Urinary bladder (tissue), 4 donors: ENCODE measurements around the gene BRD4. TPM values are rescaled to one million over a fixed set of nuclear protein-coding genes. Genes with fewer than 3 reads are reported as not detected.

Experiments used
- DNase-seq: peaks from one replicate; pipeline ENCODE4 v3.0.0-alpha.2; 2015; ENCODE audit errors: extremely low spot score
- H3K27ac ChIP-seq: one replicate; pipeline ENCODE4 v1.5.1; 2013; ENCODE audit warnings: low read depth, mild to moderate bottlenecking, moderate library complexity
- H3K36me3 ChIP-seq: one replicate; pipeline ENCODE4 v1.6.1; 2013; ENCODE audit warnings: mild to moderate bottlenecking, moderate library complexity; ENCODE audit not compliant: insufficient read depth
- H3K4me1 ChIP-seq: one replicate; pipeline ENCODE4 v1.6.1; 2013; ENCODE audit warnings: mild to moderate bottlenecking, moderate library complexity; ENCODE audit not compliant: insufficient read depth
- H3K4me3 ChIP-seq: one replicate; pipeline ENCODE4 v1.5.1; 2013; ENCODE audit warnings: low read depth, low read length
- WGBS: extraction: QIAGEN DNeasy Blood & Tissue Kit; methylation state at CpG from one replicate; pipeline ENCODE4 v1.1.7; 2013; 5-methylcytosine and 5-hydroxymethylcytosine counted together
- polyA plus RNA-seq: library from polyadenylated mRNA; stranded (reverse); fragments of 200-250 nt; gene quantifications from one replicate; pipeline ENCODE4 v1.2.3, GENCODE V29; 2013
- total RNA-seq: library from RNA; depleted of rRNA; stranded (reverse); fragments of >200 nt; gene quantifications from one replicate; pipeline ENCODE4 v1.2.3, GENCODE V29; 2014
- donor health status: healthy with polysubstance abuse.
- donor health status: healthy.

The BRD4 gene
- total and polyA plus RNA-seq, 2 donors: 16.4 to 28.0 TPM

- Histone ChIP-seq H3K4me1 (peaks cover 3% of the 10 kb centered on the region), H3K4me3 (no peak overlapping the region), H3K27ac (no peak overlapping the region), H3K36me3 (no peaks in the 10 kb centered on the region)
- whole genome bisulfite sequencing: 84% methylated on average over 2 of the region's 2 CpGs
- DNase-seq: no peak
Observed at GRCh38 chr19:15316498-15316897, 15.8 kb downstream of the BRD4 start.

GRCh38 chr19:15315101-15315500, 17.2 kb downstream of the BRD4 start:
- DNase-seq: no peak
- WGBS: 87% methylated on average over 6 of the region's 6 CpGs
- no peaks in the 10 kb centered on the region for H3K36me3 ChIP-seq
- no peak overlapping the region for H3K27ac ChIP-seq
- H3K4me3 ChIP-seq: no peak overlapping the region
- H3K4me1 ChIP-seq: peaks cover 3% of the 10 kb centered on the region

- no peak for DNase-seq
- Histone ChIP-seq H3K27ac (no peak overlapping the region), H3K4me3 (no peak overlapping the region), H3K4me1 (peaks cover 3% of the 10 kb centered on the region), H3K36me3 (no peaks in the 10 kb centered on the region)
- WGBS: 83% methylated on average over 7 of the region's 7 CpGs
Observed at GRCh38 chr19:15313649-15314279, 18.6 kb downstream of the BRD4 start.

GRCh38 chr19:15307169-15307568, 25.2 kb downstream of the BRD4 start:
- 96% methylated on average over 2 of the region's 2 CpGs for WGBS
- DNase-seq: no peak
- Histone ChIP-seq H3K4me1 (no peaks in the 10 kb centered on the region), H3K4me3 (no peak overlapping the region), H3K36me3 (no peaks in the 10 kb centered on the region), H3K27ac (no peak overlapping the region)

- H3K4me3 ChIP-seq: no peak overlapping the region
- no peak for DNase-seq
- H3K27ac ChIP-seq: no peak overlapping the region
- H3K36me3 ChIP-seq: no peaks in the 10 kb centered on the region
- no peaks in the 10 kb centered on the region for H3K4me1 ChIP-seq
- WGBS: 92% methylated on average over 3 of the region's 3 CpGs
Observed at GRCh38 chr19:15305582-15306334, 26.6 kb downstream of the BRD4 start.

GRCh38 chr19:15304140-15304705, 28.1 kb downstream of the BRD4 start:
- Histone ChIP-seq H3K27ac (no peak overlapping the region), H3K36me3 (no peaks in the 10 kb centered on the region), H3K4me3 (no peak overlapping the region), H3K4me1 (no peaks in the 10 kb centered on the region)
- 49% methylated on average over 10 of the region's 10 CpGs for WGBS
- DNase-seq: no peak

- H3K36me3 ChIP-seq: no peaks in the 10 kb centered on the region
- 31% methylated on average over 7 of the region's 7 CpGs for WGBS
- no peaks in the 10 kb centered on the region for H3K4me1 ChIP-seq
- H3K4me3 ChIP-seq: no peak overlapping the region
- no peak overlapping the region for H3K27ac ChIP-seq
- no peak for DNase-seq
Observed at GRCh38 chr19:15303105-15303780, 29.1 kb downstream of the BRD4 start.

- WGBS: 76% methylated on average over 6 of the region's 6 CpGs
- Histone ChIP-seq H3K4me1 (peaks cover 8% of the 10 kb centered on the region), H3K27ac (no peak overlapping the region), H3K4me3 (no peak overlapping the region), H3K36me3 (no peaks in the 10 kb centered on the region)
- DNase-seq: no peak
Observed at GRCh38 chr19:15300533-15301197, 31.7 kb downstream of the BRD4 start.

GRCh38 chr19:15299568-15300409, 32.5 kb downstream of the BRD4 start:
- Histone ChIP-seq H3K36me3 (no peaks in the 10 kb centered on the region), H3K27ac (no peak overlapping the region), H3K4me3 (no peak overlapping the region), H3K4me1 (peaks cover 10% of the 10 kb centered on the region)
- 70% methylated on average over 12 of the region's 12 CpGs for whole genome bisulfite sequencing
- no peak for DNase-seq

- Histone ChIP-seq H3K27ac (no peak overlapping the region), H3K36me3 (no peaks in the 10 kb centered on the region), H3K4me3 (no peak overlapping the region), H3K4me1 (peaks cover 10% of the 10 kb centered on the region)
- WGBS: 87% methylated on average over 7 of the region's 7 CpGs
- DNase-seq: no peak
Observed at GRCh38 chr19:15298847-15299567, 33.3 kb downstream of the BRD4 start.

- 31% methylated on average over 10 of the region's 10 CpGs for WGBS
- DNase-seq: no peak
- no peak overlapping the region for H3K4me3 ChIP-seq
- peaks cover 10% of the 10 kb centered on the region for H3K4me1 ChIP-seq
- no peaks in the 10 kb centered on the region for H3K36me3 ChIP-seq
- no peak overlapping the region for H3K27ac ChIP-seq
Observed at GRCh38 chr19:15297416-15298224, 34.7 kb downstream of the BRD4 start.
